ENCODE data around the gene YTHDC1. TPM values are rescaled to one million over a fixed set of nuclear protein-coding genes. Genes with fewer than 3 reads are reported as not detected.

The YTHDC1 gene
- total RNA-seq, 1 donor from 2014 or later = 46.1 TPM

- Histone ChIP-seq H3K4me3 (ENCODE audit: low read depth, low read length) (no peak overlapping the region), H3K36me3 (ENCODE audit: control insufficient read depth, insufficient read depth, low read length) (no peaks in the 10 kb centered on the region), H3K27me3 (ENCODE audit: control insufficient read depth, insufficient read depth, low read length) (no peaks in the 10 kb centered on the region)
- no peak for DNase-seq (ENCODE audit: low read depth)
- TF ChIP-seq CTCF (IDR thresholded peaks at IDR 0.05; ENCODE audit: insufficient read depth, low read length, poor library complexity, severe bottlenecking) = no peak
These were observed 50.1 kb downstream of the YTHDC1 start for GRCh38 chr4:68299492-68300457.

- Histone ChIP-seq H3K36me3 (ENCODE audit: control insufficient read depth, insufficient read depth, low read length) (no peaks in the 10 kb centered on the region), H3K4me3 (ENCODE audit: low read depth, low read length) (no peak overlapping the region), H3K27me3 (ENCODE audit: control insufficient read depth, insufficient read depth, low read length) (no peaks in the 10 kb centered on the region)
- DNase-seq (ENCODE audit: low read depth) = no peak
- TF ChIP-seq CTCF (IDR thresholded peaks at IDR 0.05; ENCODE audit: insufficient read depth, low read length, poor library complexity, severe bottlenecking) = no peak
These were observed 52.8 kb downstream of the YTHDC1 start for GRCh38 chr4:68297137-68297536.

- TF ChIP-seq CTCF (IDR thresholded peaks at IDR 0.05; ENCODE audit: insufficient read depth, low read length, poor library complexity, severe bottlenecking) = no peak
- H3K27me3 ChIP-seq (ENCODE audit: control insufficient read depth, insufficient read depth, low read length) = no peaks in the 10 kb centered on the region
- no peak for DNase-seq (ENCODE audit: low read depth)
- H3K4me3 ChIP-seq (ENCODE audit: low read depth, low read length) = no peak overlapping the region
- no peaks in the 10 kb centered on the region for H3K36me3 ChIP-seq (ENCODE audit: control insufficient read depth, insufficient read depth, low read length)
These were observed 58.6 kb downstream of the YTHDC1 start for GRCh38 chr4:68291256-68291655.

GRCh38 chr4:68288393-68288740, 61.5 kb downstream of the YTHDC1 start:
- no peak for DNase-seq (ENCODE audit: low read depth)
- H3K36me3 ChIP-seq (ENCODE audit: control insufficient read depth, insufficient read depth, low read length) = no peaks in the 10 kb centered on the region
- H3K4me3 ChIP-seq (ENCODE audit: low read depth, low read length) = no peak overlapping the region
- TF ChIP-seq CTCF (IDR thresholded peaks at IDR 0.05; ENCODE audit: insufficient read depth, low read length, poor library complexity, severe bottlenecking) = no peak
- no peaks in the 10 kb centered on the region for H3K27me3 ChIP-seq (ENCODE audit: control insufficient read depth, insufficient read depth, low read length)

DNA sequence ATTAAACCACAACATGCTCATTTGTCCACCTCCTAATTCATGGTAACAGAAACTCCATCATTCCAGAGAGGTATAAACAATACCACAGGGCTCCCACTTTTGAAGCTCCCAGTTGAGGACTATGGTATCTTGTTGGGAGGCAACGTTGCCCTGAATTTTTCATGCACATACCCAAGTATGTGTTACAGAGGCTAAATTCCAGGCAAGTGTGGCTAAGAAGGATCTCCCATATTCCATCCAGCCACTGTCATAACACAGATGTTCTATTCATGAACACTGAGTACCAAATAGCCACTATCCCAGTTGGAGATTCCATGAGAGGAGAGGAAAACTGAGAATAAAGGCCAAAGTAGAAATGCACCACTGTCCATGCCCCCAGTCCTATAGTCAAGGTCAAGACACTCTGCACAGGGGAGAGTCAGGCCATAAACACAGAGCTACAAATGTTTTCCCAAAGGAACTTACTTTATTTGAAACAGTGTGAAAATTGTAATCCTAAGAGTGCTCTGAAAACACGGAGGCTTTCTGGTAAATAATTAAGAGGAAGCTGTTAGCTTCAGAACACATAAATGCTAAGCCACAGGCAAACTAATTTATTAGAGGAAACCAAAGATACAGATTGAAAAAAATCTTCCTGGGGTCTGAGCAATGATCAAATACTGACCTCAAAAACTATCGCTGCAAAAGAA, 62.0 kb downstream of the YTHDC1 start:
- H3K27me3 ChIP-seq (ENCODE audit: control insufficient read depth, insufficient read depth, low read length) = no peaks in the 10 kb centered on the region
- H3K36me3 ChIP-seq (ENCODE audit: control insufficient read depth, insufficient read depth, low read length) = no peaks in the 10 kb centered on the region
- H3K4me3 ChIP-seq (ENCODE audit: low read depth, low read length) = no peak overlapping the region
- no peak for DNase-seq (ENCODE audit: low read depth)
- TF ChIP-seq CTCF (IDR thresholded peaks at IDR 0.05; ENCODE audit: insufficient read depth, low read length, poor library complexity, severe bottlenecking) = no peak
